ENCODE results near the gene CENPV.
"Not testable (repeated sequence)": the region's sequence is repeated elsewhere in the genome, so short reads cannot be mapped to it uniquely, and the experiment has no call there.

CENPV gene

DNA sequence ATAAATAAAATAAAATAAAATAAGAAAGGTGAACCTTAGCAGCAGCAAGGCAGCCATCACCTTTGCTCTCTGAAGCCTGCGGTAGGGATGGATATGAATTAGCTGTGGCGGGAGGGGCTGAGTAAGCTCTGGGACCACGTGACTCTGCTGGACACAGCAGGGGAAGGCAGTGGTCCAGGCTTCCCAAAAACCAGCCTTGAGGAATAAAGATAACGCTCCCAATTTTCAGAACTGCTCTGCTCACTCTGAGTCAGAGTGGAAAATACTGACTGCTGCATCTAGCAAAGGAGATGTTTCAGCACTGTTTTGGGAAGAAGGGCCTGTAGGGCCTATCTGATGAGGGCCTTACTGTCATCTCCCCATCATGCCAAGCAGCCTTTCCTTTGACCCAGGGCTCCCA, 42.6 kb upstream of the CENPV start:
- not testable (repeated sequence) for H2BK15ac ChIP-seq (ENCODE audit: low read depth, poor library complexity, severe bottlenecking); H2BK12ac ChIP-seq (ENCODE audit: low read length in 2 of 2); H2AK5ac ChIP-seq (ENCODE audit: low read length, severe bottlenecking); H2AFZ ChIP-seq (ENCODE audit: low read depth, low read length); H3K36me3 ChIP-seq (ENCODE audit: control insufficient read depth in 1 of 2, insufficient read depth in 2 of 2, low read depth in 1 of 2, low read length in 2 of 2); H3K4me2 ChIP-seq (ENCODE audit: low read length, poor library complexity, severe bottlenecking); H4K91ac ChIP-seq (ENCODE audit: low read length); H3K9me3 ChIP-seq (ENCODE audit: control insufficient read depth, low read length); H3K4me3 ChIP-seq (ENCODE audit: insufficient read depth in 1 of 2, low read depth in 1 of 2, low read length in 2 of 2); H3K27ac ChIP-seq (ENCODE audit: low read length, poor library complexity, severe bottlenecking); H3K4me1 ChIP-seq (ENCODE audit: control insufficient read depth, insufficient read depth, low read depth, low read length); DNase-seq; H3K18ac ChIP-seq (ENCODE audit: low read depth in 1 of 2, low read length in 2 of 2); H3K14ac ChIP-seq (ENCODE audit: low read length in 2 of 2); H3K27me3 ChIP-seq (ENCODE audit: control insufficient read depth in 1 of 2, insufficient read depth in 1 of 2, low read length in 2 of 2); H3K4ac ChIP-seq (ENCODE audit: low read depth in 1 of 2, low read length in 2 of 2); H2BK5ac ChIP-seq (ENCODE audit: low read depth, low read length, poor library complexity, severe bottlenecking); H3K23ac ChIP-seq (ENCODE audit: low read length in 2 of 2); H3K79me1 ChIP-seq (replicated peaks; ENCODE audit: low read length, poor library complexity, severe bottlenecking); H4K8ac ChIP-seq (ENCODE audit: low read length); H2BK120ac ChIP-seq (ENCODE audit: low read depth, low read length)
- H3K9ac ChIP-seq (ENCODE audit: low read length) = peak overlapping the region; percentile 73
- WGBS = 80% methylated on average over 4 of the region's 4 CpGs

- not testable (repeated sequence) for H3K18ac ChIP-seq (ENCODE audit: low read depth in 1 of 2, low read length in 2 of 2); H3K79me1 ChIP-seq (replicated peaks; ENCODE audit: low read length, poor library complexity, severe bottlenecking); H3K4me1 ChIP-seq (ENCODE audit: control insufficient read depth, insufficient read depth, low read depth, low read length); H2BK15ac ChIP-seq (ENCODE audit: low read depth, poor library complexity, severe bottlenecking); H2BK12ac ChIP-seq (ENCODE audit: low read length in 2 of 2); H2BK5ac ChIP-seq (ENCODE audit: low read depth, low read length, poor library complexity, severe bottlenecking); H3K4me2 ChIP-seq (ENCODE audit: low read length, poor library complexity, severe bottlenecking); DNase-seq; H2AFZ ChIP-seq (ENCODE audit: low read depth, low read length); H3K4me3 ChIP-seq (ENCODE audit: insufficient read depth in 1 of 2, low read depth in 1 of 2, low read length in 2 of 2); H2BK120ac ChIP-seq (ENCODE audit: low read depth, low read length); H4K91ac ChIP-seq (ENCODE audit: low read length); H3K4ac ChIP-seq (ENCODE audit: low read depth in 1 of 2, low read length in 2 of 2); H3K9ac ChIP-seq (ENCODE audit: low read length); H4K8ac ChIP-seq (ENCODE audit: low read length); H3K36me3 ChIP-seq (ENCODE audit: control insufficient read depth in 1 of 2, insufficient read depth in 2 of 2, low read depth in 1 of 2, low read length in 2 of 2); H3K27ac ChIP-seq (ENCODE audit: low read length, poor library complexity, severe bottlenecking); H3K23ac ChIP-seq (ENCODE audit: low read length in 2 of 2); H3K14ac ChIP-seq (ENCODE audit: low read length in 2 of 2); H2AK5ac ChIP-seq (ENCODE audit: low read length, severe bottlenecking); H3K9me3 ChIP-seq (ENCODE audit: control insufficient read depth, low read length); H3K27me3 ChIP-seq (ENCODE audit: control insufficient read depth in 1 of 2, insufficient read depth in 1 of 2, low read length in 2 of 2)
- 92% methylated on average over 11 of the region's 11 CpGs for WGBS
These were observed 39.2 kb upstream of the CENPV start for GRCh38 chr17:16392491-16392890.

- no peak overlapping the region for H2BK12ac ChIP-seq (ENCODE audit: low read length in 2 of 2)
- H2AFZ ChIP-seq (ENCODE audit: low read depth, low read length) = no peak overlapping the region
- no peak overlapping the region for H3K27ac ChIP-seq (ENCODE audit: low read length, poor library complexity, severe bottlenecking)
- no peak overlapping the region for H2BK15ac ChIP-seq (ENCODE audit: low read depth, poor library complexity, severe bottlenecking)
- no peak overlapping the region for H3K9ac ChIP-seq (ENCODE audit: low read length)
- 95% methylated on average over 13 of the region's 13 CpGs for WGBS
- H2BK120ac ChIP-seq (ENCODE audit: low read depth, low read length) = no peak overlapping the region
- H2AK5ac ChIP-seq (ENCODE audit: low read length, severe bottlenecking) = no peak overlapping the region
- no peak overlapping the region for H4K8ac ChIP-seq (ENCODE audit: low read length)
- no peak overlapping the region for H3K18ac ChIP-seq (ENCODE audit: low read depth in 1 of 2, low read length in 2 of 2)
- H3K79me1 ChIP-seq (replicated peaks; ENCODE audit: low read length, poor library complexity, severe bottlenecking) = no peaks in the 10 kb centered on the region
- no peaks in the 10 kb centered on the region for H3K36me3 ChIP-seq (ENCODE audit: control insufficient read depth in 1 of 2, insufficient read depth in 2 of 2, low read depth in 1 of 2, low read length in 2 of 2)
- H3K4me1 ChIP-seq (ENCODE audit: control insufficient read depth, insufficient read depth, low read depth, low read length) = peaks cover 3% of the 10 kb centered on the region
- no peak overlapping the region for H4K91ac ChIP-seq (ENCODE audit: low read length)
- no peak overlapping the region for H3K23ac ChIP-seq (ENCODE audit: low read length in 2 of 2)
- no peak overlapping the region for H3K4me2 ChIP-seq (ENCODE audit: low read length, poor library complexity, severe bottlenecking)
- no peak overlapping the region for H3K4me3 ChIP-seq (ENCODE audit: insufficient read depth in 1 of 2, low read depth in 1 of 2, low read length in 2 of 2)
- no peaks in the 10 kb centered on the region for H3K27me3 ChIP-seq (ENCODE audit: control insufficient read depth in 1 of 2, insufficient read depth in 1 of 2, low read length in 2 of 2)
- no peak overlapping the region for H3K4ac ChIP-seq (ENCODE audit: low read depth in 1 of 2, low read length in 2 of 2)
- H3K9me3 ChIP-seq (ENCODE audit: control insufficient read depth, low read length) = no peaks in the 10 kb centered on the region
- no peak overlapping the region for H3K14ac ChIP-seq (ENCODE audit: low read length in 2 of 2)
- DNase-seq = no peak
- H2BK5ac ChIP-seq (ENCODE audit: low read depth, low read length, poor library complexity, severe bottlenecking) = no peak overlapping the region
These were observed 38.2 kb upstream of the CENPV start for GRCh38 chr17:16391451-16391850.

DNA sequence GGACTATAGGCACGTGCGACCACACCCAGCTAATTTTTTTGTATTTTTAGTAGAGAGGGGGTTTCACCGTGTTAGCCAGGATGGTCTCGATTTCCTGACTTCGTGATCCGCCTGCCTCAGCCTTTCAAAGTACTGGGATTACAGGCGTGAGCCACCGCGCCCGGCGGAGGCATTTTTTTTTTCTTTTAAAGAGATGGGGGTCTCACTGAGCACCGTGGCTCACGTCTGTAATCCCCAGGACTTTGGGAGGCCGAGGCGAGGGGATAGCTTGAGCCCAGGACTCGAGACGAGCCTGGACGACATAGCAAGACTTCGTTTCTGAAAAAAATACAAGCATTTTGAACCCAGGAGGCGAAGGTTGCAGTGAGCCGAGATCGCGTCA, 32.8 kb upstream of the CENPV start:
- H3K23ac ChIP-seq (ENCODE audit: low read length in 2 of 2); H4K91ac ChIP-seq (ENCODE audit: low read length); DNase-seq; H2AK5ac ChIP-seq (ENCODE audit: low read length, severe bottlenecking); H2BK5ac ChIP-seq (ENCODE audit: low read depth, low read length, poor library complexity, severe bottlenecking); H3K4ac ChIP-seq (ENCODE audit: low read depth in 1 of 2, low read length in 2 of 2); H2AFZ ChIP-seq (ENCODE audit: low read depth, low read length); H3K18ac ChIP-seq (ENCODE audit: low read depth in 1 of 2, low read length in 2 of 2); H2BK15ac ChIP-seq (ENCODE audit: low read depth, poor library complexity, severe bottlenecking); H3K79me1 ChIP-seq (replicated peaks; ENCODE audit: low read length, poor library complexity, severe bottlenecking); H2BK12ac ChIP-seq (ENCODE audit: low read length in 2 of 2); H4K8ac ChIP-seq (ENCODE audit: low read length); H3K4me1 ChIP-seq (ENCODE audit: control insufficient read depth, insufficient read depth, low read depth, low read length); H3K27ac ChIP-seq (ENCODE audit: low read length, poor library complexity, severe bottlenecking); H3K14ac ChIP-seq (ENCODE audit: low read length in 2 of 2); H3K9me3 ChIP-seq (ENCODE audit: control insufficient read depth, low read length); H3K27me3 ChIP-seq (ENCODE audit: control insufficient read depth in 1 of 2, insufficient read depth in 1 of 2, low read length in 2 of 2); H2BK120ac ChIP-seq (ENCODE audit: low read depth, low read length); H3K4me2 ChIP-seq (ENCODE audit: low read length, poor library complexity, severe bottlenecking): not testable (repeated sequence)
- Histone ChIP-seq H3K4me3 (ENCODE audit: insufficient read depth in 1 of 2, low read depth in 1 of 2, low read length in 2 of 2) (peak overlapping the region in 1 of 2 experiments; percentile 80), H3K36me3 (ENCODE audit: control insufficient read depth in 1 of 2, insufficient read depth in 2 of 2, low read depth in 1 of 2, low read length in 2 of 2) (peaks cover 20 to 30% of the 10 kb centered on the region in 2 experiments), H3K9ac (ENCODE audit: low read length) (peak overlapping the region; percentile 76)
- WGBS = 90% methylated on average over 23 of the region's 23 CpGs
